SK-N-SH (cell line): ENCODE measurements around the gene POLR1D.

ENCODE experiments used
- CHD2 ChIP-seq: fragments of 150-350 bp; IDR thresholded peaks from 2 replicates; pipeline ENCODE4 v1.6.1; 2018; ENCODE audit warnings: low read length; ENCODE audit not compliant: partially characterized antibody
- CTCF ChIP-seq: fragments of 200-600 bp; sonication (generic); IDR thresholded peaks from 2 replicates; pipeline ENCODE4 v1.6.1; 2017; ENCODE audit warnings: antibody characterized with exemption, mild to moderate bottlenecking, moderate library complexity
- FOXM1 ChIP-seq: IDR thresholded peaks from 2 replicates; pipeline ENCODE4 v1.4.0; 2012; ENCODE audit warnings: low read depth, mild to moderate bottlenecking
- RCOR1 ChIP-seq: fragments of 150-350 bp; IDR thresholded peaks from 2 replicates; pipeline ENCODE4 v1.6.1; 2017; ENCODE audit warnings: antibody characterized with exemption, low read length
- TAF1 ChIP-seq: IDR thresholded peaks from 2 replicates; pipeline ENCODE4 v1.6.1; 2012; ENCODE audit warnings: low read depth, mild to moderate bottlenecking, low read length, moderate library complexity, borderline replicate concordance
- YY1 ChIP-seq: IDR thresholded peaks from 2 replicates; pipeline ENCODE4 v1.4.0; 2012; ENCODE audit warnings: low read depth, mild to moderate bottlenecking
- ZBTB33 ChIP-seq: IDR thresholded peaks from 2 replicates; pipeline ENCODE4 v1.4.0; 2012; ENCODE audit warnings: low read depth, borderline replicate concordance

GRCh38 chr13:27601208-27601607, 20.5 kb upstream of the POLR1D start:
- TF ChIP-seq CTCF, result no peak
- TF ChIP-seq RCOR1, result no peak
- no peak for TF ChIP-seq TAF1
- no peak for TF ChIP-seq YY1
- TF ChIP-seq ZBTB33, result no peak
- TF ChIP-seq CHD2, result no peak
- TF ChIP-seq FOXM1, result no peak
